VCaP (cell line): ENCODE data around the gene CHD6.

ENCODE experiments used
- H3K27ac ChIP-seq: fragments of 450-650 bp; 2 replicates; pipeline ENCODE4 v1.5.1; 2017
- CTCF ChIP-seq: fragments of 450-650 bp; conservative IDR thresholded peaks from 2 replicates; pipeline ENCODE4 v1.5.1; 2017; ENCODE audit warnings: mild to moderate bottlenecking, moderate library complexity

Gene CHD6

GRCh38 chr20:41567615-41568014 lies 50.6 kb downstream of the CHD6 start:
- no peak for TF ChIP-seq CTCF
- peak overlapping the region; percentile 55 for H3K27ac ChIP-seq

- peak overlapping the region; percentile 55 for H3K27ac ChIP-seq
- TF ChIP-seq CTCF = no peak
These were observed 51.2 kb downstream of the CHD6 start for GRCh38 chr20:41566896-41567527.

- no peak for TF ChIP-seq CTCF
- no peak overlapping the region for H3K27ac ChIP-seq
These were observed 55.1 kb downstream of the CHD6 start for GRCh38 chr20:41563087-41563486.

- no peak overlapping the region for H3K27ac ChIP-seq
- TF ChIP-seq CTCF = no peak
These were observed 57.2 kb downstream of the CHD6 start for GRCh38 chr20:41560970-41561369.

GRCh38 chr20:41559658-41560057 lies 58.5 kb downstream of the CHD6 start:
- no peak overlapping the region for H3K27ac ChIP-seq

GRCh38 chr20:41553142-41553879 lies 64.9 kb downstream of the CHD6 start:
- no peak for TF ChIP-seq CTCF
- H3K27ac ChIP-seq = peak overlapping the region; percentile 77

More at GRCh38 chr20:41559658-41560057, 58.5 kb downstream of the CHD6 start:
- TF ChIP-seq CTCF = no peak

- H3K27ac ChIP-seq = peak overlapping the region; percentile 77
- no peak for TF ChIP-seq CTCF
These were observed 65.7 kb downstream of the CHD6 start for GRCh38 chr20:41552295-41553068.
